Upper lobe of left lung (tissue), 4 donors: ENCODE data around the gene DNLZ.
A peak's percentile ranks its signal among the peaks of the same experiment; 100 is the strongest.

Experiments used
- CTCF ChIP-seq, 6 experiments: fragments of 450-650 bp in 4 of 6; fragments of 200-600 bp in 2 of 6; sonication (generic) in 2 of 6; IDR thresholded peaks; one replicate each; pipeline ENCODE4 v1.5.1; 2016 to 2019; ENCODE audit warnings: antibody characterized with exemption in 6 of 6
- EP300 ChIP-seq, 4 donors: sonication (generic); formaldehyde crosslinking; IDR thresholded peaks; one replicate each; pipeline ENCODE4 v1.5.1; 2017; ENCODE audit warnings: antibody characterized with exemption in 4 of 4, control low read depth in 2 of 4

- TF ChIP-seq CTCF (IDR thresholded peaks at IDR 0.05) (peak; percentile 93 to 99 (median 98)), EP300 (IDR thresholded peaks at IDR 0.05) (no peak)
These were observed 36.7 kb upstream of the DNLZ start, which contains the start of gene SNAPC4 for GRCh38 chr9:136400038-136400834.
